Muscle of arm (tissue), 12 donors: ENCODE measurements around the gene DLEC1. TPM values are rescaled to one million over a fixed set of nuclear protein-coding genes. Genes with fewer than 3 reads are reported as not detected.

Source experiments
- DNase-seq: peaks from one replicate; pipeline ENCODE4 v3.0.0-alpha.2; 2013
- polyA plus RNA-seq, 12 donors: library from polyadenylated mRNA; unstranded; fragments of 120-200 nt; gene quantifications; one replicate each; pipeline ENCODE4 v1.2.1, GENCODE V29; 2013; ENCODE audit not compliant: insufficient read length in 12 of 12

DLEC1 gene
- polyA plus RNA-seq, 12 donors, result 0.14 to 1.1 (median 0.49) TPM; not detected in 2

DNA sequence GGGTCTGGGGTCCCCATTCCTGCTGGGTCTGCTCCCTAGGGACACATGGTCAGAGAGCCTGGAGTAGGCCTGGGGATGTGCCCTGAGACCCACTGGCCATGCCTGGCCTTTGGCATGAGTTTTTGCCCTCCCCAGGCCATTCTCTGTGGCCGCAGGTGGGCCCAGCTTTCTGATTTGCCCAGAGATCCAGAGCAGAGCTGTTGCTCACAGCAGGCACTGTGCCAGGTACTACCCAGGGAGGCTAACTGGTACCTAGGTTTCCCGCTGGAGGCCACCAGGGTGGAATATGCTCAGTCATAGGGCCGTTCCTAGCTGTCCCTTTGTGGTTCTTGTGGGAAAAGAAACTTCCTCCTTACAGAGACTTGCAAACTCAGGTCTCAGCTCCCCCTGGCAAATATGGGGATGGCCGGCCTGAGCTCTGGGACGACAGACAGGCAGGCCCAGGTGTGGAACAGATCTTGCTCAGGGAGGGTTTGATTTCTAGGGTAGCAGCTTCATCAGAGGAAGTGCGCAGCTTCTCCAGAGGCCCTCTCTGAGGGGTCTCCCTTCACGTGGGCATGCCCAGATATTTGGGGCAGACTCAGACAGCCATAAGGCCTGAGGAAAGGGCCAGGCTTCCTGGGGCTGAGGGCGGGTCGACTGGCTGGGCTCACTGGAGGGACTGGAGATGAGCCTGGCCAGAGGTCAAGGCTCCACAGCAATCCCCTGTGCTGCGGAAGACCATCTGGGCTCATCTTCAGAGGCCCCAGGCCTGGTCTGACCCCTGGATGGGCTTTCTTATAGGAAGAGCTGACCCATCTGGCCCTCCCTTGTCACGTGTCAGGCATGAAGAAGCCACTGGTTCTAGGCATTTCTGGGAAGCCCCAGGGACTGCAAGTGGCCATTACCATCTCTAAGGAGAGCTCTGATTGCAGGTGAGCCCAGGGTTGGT, 69.9 kb downstream of the DLEC1 start:
- no peak for DNase-seq

DNA sequence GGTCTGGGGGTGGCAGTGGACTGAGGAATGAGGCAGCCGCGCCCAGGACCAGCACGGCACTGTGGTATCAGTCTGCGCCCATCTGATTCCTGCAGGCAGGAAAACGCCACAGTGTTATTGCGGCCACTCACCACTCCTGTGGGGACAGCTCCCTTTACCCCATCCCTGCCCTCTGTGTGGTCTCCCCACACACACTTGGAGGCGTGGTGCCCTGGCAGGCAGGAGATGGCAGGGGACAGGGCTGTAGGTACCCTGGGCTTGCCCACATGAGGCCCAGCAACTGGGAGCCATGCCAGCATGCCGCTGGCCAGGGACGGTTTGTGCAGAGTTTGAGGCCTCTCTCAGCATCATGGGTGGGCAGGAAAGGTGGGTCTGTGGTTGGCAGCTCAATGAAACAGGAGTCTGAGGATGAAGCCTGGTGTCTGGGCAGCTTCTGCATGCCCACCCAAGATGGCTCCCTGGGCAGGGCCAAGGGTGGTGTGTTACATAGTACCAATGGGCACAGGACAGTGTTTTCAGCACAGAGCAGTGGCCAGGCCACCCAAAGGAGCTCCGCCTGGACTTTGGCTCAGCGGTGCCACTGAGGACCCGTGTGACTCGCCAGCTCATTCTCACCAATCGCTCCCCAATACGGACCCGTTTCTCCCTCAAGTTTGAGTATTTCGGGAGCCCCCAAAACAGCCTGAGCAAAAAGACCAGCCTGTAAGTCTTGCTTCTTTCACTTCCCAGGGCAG, 70.7 kb downstream of the DLEC1 start:
- no peak for DNase-seq

DNA sequence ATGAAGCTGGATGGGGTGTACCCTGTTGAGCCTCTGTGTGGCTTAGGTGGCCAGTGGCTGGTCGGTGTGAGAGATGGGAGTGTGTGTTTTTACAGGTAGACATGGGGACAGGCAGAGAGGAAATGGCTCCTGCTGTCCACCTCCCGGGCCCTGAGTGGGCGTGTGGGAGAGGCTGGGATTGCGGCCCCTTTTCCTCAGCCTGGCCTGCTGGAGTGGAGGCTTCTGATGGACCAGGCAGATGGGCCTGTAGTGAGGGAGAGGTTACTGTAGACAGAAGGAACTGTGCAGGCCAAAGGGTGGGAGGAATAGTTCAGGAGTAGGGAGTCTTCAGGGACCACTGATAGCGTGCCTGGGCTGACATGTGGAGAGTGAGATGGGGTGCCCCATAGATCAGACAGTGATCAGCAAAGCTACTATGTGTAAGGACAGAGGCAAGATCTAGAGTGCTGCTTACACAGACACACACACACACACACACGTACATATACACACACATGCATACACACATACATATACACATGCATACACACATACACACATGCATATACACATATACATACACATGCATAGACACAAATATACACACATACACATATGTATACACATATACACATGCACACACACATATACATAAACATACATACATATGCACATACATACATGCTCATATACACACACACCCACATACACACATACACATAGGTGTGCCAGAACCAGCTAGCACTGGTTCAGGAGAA, 71.5 kb downstream of the DLEC1 start:
- DNase-seq, result no peak

DNA sequence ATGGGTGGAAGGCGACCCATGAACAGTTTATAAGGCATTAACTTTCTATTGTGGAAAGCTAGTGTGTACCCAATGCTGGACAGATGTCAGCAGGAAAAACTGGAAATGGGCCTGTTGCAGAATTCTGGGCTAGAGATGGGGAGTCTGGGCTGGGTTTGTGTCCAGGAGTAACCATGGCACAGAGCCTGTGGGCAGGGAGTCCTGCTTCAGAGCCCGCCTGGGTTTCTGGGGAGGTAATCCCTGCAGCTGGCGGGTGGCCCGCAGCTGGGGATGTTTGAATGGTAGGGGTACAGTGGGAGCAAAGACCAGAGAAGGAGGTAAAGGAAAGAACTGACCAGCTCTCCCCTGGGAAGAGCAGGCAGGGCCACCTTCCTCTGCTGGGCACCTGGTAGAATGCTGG, 72.2 kb downstream of the DLEC1 start:
- no peak for DNase-seq

DNA sequence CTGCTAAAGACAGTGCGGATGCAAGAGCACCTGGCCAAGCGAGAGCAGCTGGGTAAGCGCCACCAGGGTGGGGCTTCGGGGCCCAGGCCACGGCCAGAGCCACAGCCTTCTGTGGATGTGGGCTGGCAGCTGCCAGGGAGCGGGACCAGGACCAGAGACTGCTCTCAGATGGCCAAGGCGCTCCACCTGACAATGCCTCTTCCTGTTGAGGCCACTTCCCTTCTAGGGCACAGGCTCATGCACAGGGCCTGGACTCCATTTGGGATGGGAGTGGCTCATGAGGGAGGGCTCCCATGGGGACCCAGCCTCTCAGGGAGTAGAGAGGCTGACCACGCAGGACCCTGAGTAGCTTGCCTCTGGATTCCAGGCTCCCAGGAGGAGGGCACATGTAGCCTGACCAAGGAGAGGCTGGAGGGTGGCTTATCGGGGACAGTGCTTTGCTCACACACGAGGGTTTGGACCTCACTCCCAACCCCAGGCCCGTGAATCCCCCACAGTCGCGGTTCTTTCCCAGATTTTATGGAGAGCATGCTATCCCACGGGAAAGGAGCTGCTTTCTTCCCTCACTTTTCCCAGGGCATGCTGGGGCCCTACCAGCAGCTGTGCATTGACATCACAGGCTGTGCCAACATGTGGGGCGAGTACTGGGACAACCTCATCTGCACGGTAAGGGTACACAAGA, 72.8 kb downstream of the DLEC1 start:
- no peak for DNase-seq

DNA sequence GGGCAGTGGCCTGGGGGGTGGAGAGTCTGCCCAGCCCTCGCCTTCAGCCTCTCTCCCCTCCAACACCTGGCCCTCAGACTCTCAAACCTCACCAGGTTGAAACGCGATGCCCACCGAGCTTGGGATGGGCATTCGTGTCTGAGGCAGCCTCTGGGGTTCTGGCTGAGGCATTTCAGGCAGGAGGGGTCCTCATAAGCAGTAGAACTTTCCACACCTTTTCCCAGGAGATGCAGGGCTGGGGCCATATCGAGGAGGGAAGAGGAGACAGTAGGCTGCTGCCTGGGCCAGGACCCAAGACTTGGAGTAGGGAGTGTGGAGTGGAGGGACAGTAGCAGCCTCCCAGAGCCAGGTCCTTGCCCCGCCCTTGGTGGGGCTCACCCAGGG, 73.4 kb downstream of the DLEC1 start:
- DNase-seq, result no peak

DNA sequence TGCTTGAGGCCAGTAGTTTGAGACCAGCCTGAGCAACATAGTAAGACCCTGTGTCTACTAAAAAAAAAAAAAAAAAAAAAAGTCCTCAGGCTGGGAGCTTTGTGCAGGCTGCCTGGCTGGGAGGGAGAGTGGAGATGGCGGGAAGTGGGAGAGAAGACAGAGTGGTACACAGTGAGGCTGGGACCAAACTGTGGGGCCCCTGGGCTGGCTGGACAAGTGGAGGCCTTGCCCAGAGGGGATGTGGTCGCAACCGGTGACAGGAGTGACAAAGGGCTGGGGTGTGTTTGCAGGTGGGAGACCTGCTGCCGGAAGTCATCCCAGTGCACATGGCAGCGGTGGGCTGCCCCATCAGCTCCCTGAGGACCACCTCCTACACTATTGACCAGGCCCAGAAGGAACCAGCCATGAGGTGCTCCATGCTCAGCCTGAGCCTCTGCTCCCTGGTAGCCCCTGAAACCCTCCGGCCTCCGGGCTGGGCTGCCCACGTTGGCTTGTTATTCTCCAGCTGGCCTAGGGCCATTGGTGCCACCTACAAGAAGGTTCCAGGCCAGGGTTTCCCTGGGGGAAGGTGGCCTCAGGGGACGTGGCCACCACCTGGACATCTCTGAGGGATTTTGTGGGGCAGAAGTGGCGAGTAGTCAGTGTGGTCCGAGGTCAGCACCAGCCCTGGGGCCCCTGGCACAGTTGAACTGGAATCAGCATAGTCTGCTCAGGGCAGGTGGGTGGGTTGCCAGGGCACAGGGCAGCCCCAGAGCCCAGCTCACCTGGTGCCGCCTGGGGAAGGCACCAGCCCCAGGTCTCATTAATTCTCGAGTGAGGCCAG, 75.3 kb downstream of the DLEC1 start:
- no peak for DNase-seq

DNA sequence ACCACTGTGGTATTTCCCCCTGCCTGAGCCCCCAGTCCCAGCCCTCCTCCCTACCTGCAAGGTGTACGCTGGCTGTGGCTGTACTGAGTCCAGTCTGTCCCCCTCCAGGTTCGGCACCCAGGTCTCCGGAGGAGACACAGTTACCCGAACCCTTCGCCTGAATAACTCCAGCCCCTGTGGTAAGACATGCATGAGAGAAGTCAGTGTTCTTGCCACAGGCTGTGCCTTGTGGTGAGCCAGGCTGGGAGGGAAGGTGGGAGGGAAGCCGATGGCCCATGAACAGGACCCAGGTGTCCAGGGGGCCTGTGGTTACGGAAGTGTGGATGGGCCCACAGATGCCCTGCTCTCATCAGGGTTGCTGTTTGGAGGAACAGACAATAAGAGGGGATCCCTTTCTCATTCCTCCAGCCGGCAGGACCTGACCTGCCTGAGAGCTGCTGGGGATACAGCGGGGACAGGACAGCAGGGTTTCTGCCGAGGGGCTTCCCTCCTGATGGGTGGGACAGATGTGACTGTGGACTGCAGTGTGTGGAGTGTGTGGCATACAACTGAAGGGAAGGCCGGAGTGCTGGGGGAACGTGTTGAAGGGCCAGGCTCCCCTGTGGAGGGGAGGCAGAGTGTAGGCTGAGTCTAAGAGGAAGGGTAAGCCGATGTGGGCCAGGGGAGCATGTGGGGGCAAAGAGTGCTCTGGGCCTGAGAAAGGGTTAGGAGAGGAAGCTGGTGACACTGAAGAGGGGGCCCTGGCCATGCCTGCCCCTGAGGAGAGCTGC, 76.1 kb downstream of the DLEC1 start:
- no peak for DNase-seq

DNA sequence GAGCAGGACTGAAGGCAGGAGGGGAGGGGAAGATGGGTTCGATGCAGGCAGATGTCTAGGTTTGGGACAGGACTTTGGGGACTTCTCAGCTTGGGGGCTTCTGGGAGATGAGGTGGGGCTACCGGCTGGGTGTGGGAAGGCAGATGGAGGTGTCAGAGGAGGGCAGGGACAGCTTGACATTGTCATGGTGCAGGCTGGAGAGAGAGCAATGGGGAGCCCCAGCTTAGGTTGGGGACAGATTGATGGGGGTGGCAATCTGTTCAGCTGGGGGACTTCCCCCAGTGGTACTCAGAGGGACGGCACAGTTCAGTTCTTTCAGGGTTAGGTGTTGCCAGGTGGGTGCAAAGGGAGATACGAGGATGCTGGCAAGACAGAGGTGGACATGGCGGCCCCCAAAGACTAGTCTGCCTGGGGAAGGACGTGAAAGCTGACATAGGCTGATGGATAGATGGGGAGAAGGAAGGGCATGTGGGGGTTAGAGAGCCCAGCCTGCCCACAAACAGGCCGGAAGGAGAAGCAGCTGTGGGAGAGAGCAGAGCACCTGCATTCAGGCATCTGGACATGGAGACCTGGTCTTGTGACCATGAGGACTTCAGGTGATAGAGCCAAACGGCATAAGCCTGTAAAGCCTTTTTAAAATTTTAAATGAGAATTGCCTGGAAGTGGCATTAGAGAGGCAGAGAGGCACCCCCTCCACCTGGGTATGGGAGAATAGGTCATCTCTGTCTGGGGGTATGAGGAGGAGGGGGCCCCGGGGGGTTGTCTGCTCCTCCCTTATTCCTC, 76.8 kb downstream of the DLEC1 start:
- no peak for DNase-seq

DNA sequence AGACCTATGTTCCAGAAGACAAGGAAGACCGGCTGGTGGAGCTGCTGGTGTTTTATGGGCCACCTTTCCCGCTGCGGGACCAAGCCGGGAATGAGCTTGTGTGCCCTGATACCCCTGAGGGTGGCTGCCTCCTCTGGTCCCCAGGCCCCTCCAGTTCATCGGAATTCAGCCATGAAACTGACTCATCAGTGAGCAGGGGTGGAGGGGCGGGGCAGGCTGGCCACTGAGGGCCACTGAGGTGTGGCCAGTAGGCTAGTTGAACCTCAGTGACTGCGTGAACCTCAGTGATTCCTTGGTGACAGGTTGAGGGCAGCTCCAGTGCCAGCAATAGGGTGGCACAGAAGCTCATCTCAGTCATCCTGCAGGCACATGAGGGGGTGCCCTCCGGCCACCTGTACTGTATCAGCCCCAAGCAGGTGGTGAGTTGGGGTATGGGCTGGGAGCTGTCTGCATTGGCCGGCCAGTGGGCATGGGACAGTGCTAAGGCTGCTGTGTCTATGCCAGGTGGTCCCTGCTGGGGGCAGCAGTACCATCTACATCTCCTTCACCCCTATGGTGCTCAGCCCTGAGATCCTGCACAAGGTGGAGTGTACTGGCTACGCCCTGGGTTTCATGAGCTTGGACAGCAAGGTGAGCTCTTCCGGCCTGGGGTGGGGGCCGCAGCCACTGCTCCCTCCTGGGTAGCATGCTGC, 77.6 kb downstream of the DLEC1 start:
- DNase-seq, result no peak

DNA sequence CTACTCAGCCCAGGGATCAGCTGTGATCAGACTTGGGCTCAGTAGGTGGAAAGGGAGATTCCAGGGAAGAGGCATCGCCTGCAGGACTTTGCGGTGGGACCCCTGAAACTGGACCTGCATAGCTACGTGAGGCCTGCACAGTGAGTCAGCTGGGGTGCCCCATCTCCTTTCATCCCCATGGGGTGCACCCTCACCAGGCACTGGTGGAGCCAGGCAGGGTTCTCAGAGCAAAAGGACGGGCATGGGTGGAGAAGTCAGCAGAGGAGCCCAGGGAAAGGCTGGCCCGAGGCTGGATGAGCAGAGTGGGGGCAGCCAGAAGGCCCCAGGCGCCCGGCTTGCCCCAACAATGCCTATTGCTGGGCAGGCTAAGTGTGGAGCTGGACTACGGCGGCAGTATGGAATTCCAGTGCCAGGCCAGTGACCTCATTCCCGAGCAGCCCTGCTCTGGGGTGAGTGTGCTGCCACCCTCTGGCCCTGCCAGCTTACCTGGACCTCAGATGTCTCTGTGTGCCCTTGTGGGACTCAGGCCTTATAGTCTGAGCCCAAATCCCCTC, 78.2 kb downstream of the DLEC1 start:
- no peak for DNase-seq

DNA sequence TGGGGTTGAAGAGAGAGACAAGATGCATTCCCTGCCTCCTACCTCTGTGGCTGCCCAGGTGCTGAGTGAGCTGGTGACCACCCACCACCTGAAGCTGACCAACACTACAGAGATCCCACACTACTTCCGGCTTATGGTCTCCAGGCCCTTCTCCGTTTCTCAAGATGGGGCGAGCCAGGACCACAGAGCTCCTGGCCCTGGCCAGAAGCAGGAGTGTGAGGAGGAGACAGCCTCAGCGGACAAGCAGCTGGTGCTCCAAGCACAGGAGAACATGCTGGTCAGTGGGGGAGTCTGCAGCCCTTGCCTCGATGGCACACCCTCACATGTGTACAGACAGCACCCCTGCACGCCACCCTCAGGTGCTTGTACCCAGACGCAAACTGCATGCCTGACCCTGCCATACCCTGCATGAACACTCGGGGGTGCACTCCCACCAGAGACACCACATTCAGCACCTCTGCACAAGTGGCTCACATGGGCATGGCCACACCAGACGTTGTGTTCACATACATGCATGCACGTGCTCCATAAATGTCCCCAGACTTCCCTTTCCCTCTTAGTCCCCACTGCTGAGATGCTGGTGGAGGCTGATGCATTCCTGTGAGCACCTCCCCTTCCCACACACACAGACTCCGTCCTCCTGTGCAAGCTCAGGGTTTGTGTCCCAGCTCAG, 78.9 kb downstream of the DLEC1 start:
- DNase-seq, result peak; percentile 25

DNA sequence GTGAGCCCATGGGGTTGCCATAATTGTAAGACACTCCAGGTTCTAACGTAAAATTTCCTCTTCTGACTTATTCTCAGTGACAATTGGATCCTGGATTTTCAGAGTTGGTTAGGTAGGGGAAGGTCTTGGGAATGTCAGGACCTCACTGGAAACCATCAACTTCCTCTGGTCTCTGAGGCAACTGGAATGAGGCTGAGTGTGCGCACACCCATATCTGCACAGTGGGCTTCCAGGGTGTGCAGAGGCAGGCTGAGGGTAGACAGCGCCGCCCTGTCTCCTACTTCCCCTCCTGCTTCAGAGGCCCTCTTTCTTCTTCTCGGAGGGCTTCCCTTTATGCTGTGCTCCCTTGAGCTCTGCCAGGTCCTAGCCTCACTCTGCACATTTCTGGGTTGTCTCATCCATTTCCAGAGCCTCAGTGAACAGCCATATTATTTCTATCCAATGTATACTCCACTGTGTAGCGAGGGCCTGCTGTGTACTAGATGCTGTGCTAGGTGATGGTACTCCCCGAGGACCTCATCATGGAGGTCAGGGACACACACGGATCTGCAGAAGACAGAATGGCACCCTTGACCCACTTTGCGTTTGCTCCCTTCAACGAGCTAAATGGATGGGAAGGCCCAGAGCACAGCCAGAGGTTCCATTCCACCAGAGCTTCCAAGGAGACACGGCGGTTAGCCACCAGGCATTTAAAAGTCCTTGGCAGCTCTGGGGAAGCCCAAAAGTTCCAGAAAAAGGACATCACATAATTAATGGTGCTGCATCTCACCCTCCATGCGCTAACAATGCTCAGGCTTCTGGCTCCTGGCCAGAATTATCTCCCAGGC, 79.6 kb downstream of the DLEC1 start:
- DNase-seq, result no peak

DNA sequence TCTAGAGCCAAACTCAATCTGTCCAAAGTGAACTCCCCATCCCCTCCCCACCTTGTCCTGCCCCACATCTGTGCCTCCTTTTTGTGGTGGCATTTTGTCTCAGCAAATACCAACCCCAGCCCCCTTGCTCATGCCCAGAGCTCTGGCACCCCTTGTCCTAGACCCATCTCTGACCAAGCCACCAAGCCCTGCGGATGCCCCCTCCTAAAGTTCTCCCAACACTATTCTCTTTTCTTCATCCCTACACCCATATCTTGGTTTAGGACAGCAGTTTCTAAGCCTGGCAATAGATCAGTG, 80.2 kb downstream of the DLEC1 start:
- DNase-seq, result no peak

DNA sequence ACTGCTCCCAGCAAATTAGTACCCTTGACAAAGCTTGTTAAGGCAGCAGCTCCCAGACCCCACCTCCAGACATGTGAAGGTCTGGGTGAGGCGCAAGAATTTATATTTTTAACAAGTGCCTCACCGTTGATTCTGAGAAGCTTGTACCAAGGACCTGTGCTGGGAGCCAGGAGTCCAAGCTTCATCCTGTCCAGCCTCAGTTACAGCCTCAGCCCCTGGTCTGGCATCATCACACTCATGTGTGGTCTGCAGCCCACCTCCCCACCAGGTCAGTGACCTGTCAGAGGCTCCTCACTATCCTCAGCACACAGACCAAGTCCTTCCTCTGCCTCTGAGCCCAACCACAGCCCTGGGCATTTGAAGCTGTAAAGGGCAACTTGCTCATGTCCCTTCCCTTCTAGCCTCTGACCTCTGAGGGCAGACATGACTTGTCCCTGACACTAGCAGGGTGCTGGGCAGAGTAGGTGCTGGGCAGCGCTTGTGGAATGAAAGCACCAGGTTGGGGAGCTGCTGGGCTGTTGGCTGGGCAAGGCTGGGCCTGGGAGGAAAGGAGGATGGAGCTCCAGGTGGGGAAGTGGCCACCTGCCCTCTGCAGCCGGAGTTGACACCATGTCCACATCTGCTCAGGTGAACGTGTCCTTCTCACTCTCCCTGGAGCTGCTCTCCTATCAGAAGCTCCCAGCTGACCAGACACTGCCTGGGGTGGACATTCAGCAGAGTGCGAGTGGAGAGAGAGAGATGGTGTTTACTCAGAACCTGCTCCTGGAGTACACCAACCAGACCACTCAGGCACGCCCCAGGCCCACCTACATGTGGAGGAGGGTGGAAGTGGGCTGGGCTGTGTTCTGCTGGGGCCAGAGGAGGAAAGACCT, 81.0 kb downstream of the DLEC1 start:
- DNase-seq, result no peak
